Muscle layer of duodenum (tissue), 2 donors: Measurements from ENCODE around the gene GNAL.

Experiments
- H3K27ac ChIP-seq: one replicate; pipeline ENCODE4 v1.7.0; 2013; ENCODE audit warnings: mild to moderate bottlenecking, low read length
- H3K27me3 ChIP-seq: one replicate; pipeline ENCODE4 v1.7.0; 2013; ENCODE audit warnings: low read depth, mild to moderate bottlenecking, control low read depth, low read length
- H3K36me3 ChIP-seq, 2 donors: one replicate each; pipeline ENCODE4 v1.7.0; 2013; ENCODE audit warnings: low read length in 2 of 2, control low read depth in 1 of 2, mild to moderate bottlenecking in 1 of 2; ENCODE audit not compliant: insufficient read depth in 2 of 2, control insufficient read depth in 1 of 2
- H3K4me1 ChIP-seq, 2 donors: one replicate each; pipeline ENCODE4 v1.7.0; 2013; ENCODE audit warnings: low read length in 2 of 2, mild to moderate bottlenecking in 2 of 2, control low read depth in 1 of 2, moderate library complexity in 1 of 2; ENCODE audit not compliant: insufficient read depth in 2 of 2, control insufficient read depth in 1 of 2
- H3K4me3 ChIP-seq, 2 donors: one replicate each; pipeline ENCODE4 v1.7.0; 2013; ENCODE audit warnings: low read length in 2 of 2, low read depth in 1 of 2, mild to moderate bottlenecking in 1 of 2
- H3K9me3 ChIP-seq, 2 donors: one replicate each; pipeline ENCODE4 v1.7.0; 2013; ENCODE audit warnings: low read length in 2 of 2, control low read depth in 1 of 2, mild to moderate bottlenecking in 1 of 2; ENCODE audit not compliant: control insufficient read depth in 1 of 2
- donor health status: healthy.

Gene GNAL

DNA sequence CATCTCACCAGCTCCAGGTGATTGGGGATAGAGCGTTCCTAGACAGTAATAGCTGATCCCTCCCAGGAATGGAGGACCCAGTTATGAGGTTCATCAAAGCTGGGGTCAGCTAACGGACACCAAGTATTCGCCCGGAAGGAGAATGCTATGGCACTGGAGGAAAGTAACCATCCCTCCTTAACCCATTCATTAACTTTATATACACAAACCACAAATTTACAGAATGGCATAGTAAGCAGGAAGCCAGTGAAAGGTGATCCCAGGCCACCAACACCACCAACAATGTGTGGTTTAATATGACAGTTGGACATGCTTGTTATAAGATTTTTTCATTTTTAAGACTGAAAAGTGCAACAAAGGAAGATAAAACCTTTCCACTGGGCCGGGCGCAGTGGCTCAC, 106.9 kb downstream of the GNAL start:
- H3K27ac ChIP-seq, result no peak overlapping the region
- no peaks in the 10 kb centered on the region for H3K9me3 ChIP-seq
- no peak overlapping the region for H3K4me3 ChIP-seq
- no peaks in the 10 kb centered on the region for H3K27me3 ChIP-seq
- H3K4me1 ChIP-seq, result no peaks in the 10 kb centered on the region
- H3K36me3 ChIP-seq, result no peaks in the 10 kb centered on the region

DNA sequence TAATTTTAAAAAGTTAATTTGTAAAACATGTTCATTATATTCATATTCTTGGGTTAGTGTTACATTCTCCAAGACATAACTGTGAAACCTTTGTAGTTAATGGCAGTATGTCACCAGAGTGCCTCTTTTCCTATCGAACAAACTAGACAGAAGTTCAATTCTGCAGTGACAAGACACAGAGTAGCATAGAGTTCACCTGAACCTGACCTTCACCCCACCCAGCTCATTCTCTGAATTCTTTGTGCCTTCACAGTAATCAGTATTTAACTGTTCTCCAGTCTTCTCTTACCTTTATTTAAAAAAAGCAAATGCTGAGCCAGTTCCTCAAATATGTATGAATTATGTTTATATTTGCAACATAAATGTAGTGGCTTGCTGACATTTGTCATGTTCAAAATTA, 109.2 kb downstream of the GNAL start:
- Histone ChIP-seq H3K4me3 (no peak overlapping the region), H3K27ac (no peak overlapping the region), H3K9me3 (no peaks in the 10 kb centered on the region), H3K27me3 (no peaks in the 10 kb centered on the region), H3K4me1 (no peaks in the 10 kb centered on the region), H3K36me3 (no peaks in the 10 kb centered on the region)

DNA sequence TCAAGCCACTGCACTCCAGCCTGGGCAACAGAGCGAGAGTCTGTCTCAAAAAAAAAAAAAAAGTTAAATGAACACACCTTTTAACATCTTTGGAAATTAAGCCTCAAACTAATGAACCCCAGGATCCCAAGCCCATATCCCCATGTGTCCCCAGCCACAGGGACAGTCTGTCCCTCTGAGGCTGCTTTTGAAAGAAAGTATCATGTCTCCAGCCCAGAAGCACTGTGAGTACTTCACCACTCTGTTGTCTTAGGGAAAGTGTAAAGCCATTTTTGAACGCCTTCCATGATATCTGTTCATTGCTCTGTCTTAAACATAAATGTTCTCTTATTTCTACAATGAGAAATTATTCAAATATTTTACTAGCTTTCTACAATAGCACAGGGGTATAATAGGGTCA, 110.0 kb downstream of the GNAL start:
- Histone ChIP-seq H3K27me3 (no peaks in the 10 kb centered on the region), H3K4me1 (no peaks in the 10 kb centered on the region), H3K27ac (no peak overlapping the region), H3K36me3 (no peaks in the 10 kb centered on the region), H3K9me3 (no peaks in the 10 kb centered on the region), H3K4me3 (no peak overlapping the region)

DNA sequence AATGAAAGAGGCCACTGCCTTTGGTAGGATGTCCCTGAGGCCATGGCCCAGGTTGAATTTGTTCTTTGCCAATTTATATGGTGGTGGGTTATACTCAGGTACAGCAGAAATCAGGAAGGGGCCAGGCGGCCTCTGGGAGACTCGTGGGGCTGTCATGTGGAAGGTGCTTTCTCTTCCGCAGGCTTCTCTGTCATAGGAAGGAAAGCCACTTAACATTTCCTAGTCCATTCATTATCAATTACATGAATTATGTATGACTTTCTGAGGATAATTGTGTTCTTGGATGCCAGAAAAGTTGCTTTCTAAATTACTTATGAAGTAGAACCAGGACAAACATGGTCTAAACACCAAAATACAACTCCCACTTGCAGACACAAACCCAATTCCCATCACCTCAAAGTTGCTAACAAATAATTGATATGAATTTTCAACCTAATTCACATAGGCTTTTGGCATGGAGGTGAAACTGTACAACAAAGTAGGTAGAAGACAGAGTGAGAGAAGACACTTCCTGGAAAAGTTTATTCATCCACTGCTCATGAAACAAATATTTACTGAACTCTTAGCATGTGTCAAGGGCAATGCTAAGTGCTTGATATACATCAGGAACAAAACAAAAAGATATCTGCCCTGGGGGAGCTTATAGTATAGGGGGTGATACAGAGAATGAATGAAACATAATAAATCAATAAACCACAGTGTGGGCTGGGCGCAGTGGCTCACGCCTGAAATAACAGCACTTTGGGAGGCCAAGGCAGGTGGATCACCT, 111.7 kb downstream of the GNAL start:
- Histone ChIP-seq H3K27me3 (no peaks in the 10 kb centered on the region), H3K27ac (no peak overlapping the region), H3K9me3 (no peaks in the 10 kb centered on the region), H3K36me3 (no peaks in the 10 kb centered on the region), H3K4me1 (no peaks in the 10 kb centered on the region), H3K4me3 (no peak overlapping the region)

DNA sequence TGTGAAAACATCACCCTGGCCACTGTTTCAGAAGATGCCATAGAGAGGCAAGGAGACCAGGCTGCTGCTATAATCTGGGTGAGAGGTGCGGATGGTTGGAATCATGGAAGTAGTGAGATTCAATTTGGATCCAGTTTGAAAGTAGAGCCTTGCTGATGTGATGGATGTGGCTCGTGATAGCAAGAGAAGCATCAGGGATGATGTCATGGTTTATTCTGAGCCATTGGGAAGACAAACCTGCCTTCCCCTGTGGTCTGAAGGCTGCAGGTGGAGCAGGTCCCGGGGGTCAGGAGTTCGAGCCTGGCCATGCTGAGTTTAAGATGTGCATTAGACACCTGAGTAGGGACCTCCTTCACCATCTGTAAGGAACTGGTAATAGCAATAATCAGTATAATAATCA, 112.5 kb downstream of the GNAL start:
- no peaks in the 10 kb centered on the region for H3K4me1 ChIP-seq
- H3K27ac ChIP-seq, result no peak overlapping the region
- no peak overlapping the region for H3K4me3 ChIP-seq
- no peaks in the 10 kb centered on the region for H3K36me3 ChIP-seq
- no peaks in the 10 kb centered on the region for H3K9me3 ChIP-seq
- no peaks in the 10 kb centered on the region for H3K27me3 ChIP-seq

DNA sequence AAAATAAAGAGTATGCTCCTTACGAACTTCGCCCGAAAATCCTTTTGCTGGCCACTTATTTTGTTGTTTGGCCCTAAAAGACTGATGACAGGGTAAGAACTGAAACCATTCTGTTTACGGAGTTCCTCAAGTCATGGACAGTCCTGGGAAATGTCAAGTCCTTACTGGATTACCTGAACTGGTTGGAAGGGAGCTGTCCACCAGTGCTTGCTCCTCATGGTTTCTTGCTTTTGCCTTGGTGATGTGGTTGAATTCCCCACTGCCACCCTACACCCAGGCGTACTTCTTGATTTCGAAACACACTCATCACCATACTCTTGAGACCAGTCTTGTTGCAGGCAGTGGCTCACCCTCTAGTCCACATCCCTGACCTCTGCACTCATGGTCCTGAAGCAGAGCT, 113.1 kb downstream of the GNAL start:
- Histone ChIP-seq H3K4me3 (no peak overlapping the region), H3K9me3 (no peaks in the 10 kb centered on the region), H3K27me3 (no peaks in the 10 kb centered on the region), H3K27ac (no peak overlapping the region), H3K4me1 (no peaks in the 10 kb centered on the region), H3K36me3 (no peaks in the 10 kb centered on the region)

DNA sequence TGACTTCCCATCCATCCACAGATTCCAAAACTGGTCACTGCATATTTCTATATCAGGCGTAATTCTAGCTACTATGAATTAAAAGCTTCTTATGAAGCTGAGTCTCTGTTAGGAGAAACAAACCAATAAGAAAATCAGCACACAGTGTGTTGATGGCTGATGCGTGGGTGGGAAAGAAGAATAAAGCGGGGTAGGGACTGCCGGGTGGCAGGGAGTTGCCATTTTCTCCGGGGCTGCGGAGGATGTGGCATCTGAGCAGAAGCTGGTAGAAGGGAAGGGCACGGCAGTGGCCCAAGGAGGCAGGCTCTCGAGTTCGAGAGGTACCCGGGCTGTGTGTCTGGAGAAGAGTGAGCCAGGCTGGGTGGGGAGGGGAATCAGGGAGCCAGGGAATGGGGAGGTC, 113.5 kb downstream of the GNAL start:
- no peaks in the 10 kb centered on the region for H3K36me3 ChIP-seq
- no peaks in the 10 kb centered on the region for H3K9me3 ChIP-seq
- H3K4me1 ChIP-seq, result no peaks in the 10 kb centered on the region
- no peak overlapping the region for H3K27ac ChIP-seq
- H3K27me3 ChIP-seq, result no peaks in the 10 kb centered on the region
- H3K4me3 ChIP-seq, result no peak overlapping the region

DNA sequence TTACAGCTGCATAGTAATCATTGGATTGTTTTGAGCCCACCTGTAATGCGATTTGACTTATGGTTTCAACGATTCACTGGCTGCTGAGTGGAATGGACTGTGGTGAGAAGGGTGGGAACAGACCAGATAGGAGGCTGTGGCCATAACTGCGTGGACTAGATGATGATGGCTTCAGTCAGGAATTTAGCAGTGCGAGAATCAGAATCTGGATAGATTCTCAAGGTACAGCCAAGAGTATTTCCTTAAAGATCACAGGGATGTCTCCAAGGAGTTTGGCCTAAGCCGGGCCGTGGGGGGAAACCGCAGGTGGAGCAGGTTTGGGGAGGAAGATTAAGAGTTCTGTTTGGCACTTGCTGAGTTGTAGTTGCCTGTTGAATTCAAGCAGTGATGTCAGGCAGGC, 118.2 kb downstream of the GNAL start:
- Histone ChIP-seq H3K36me3 (no peaks in the 10 kb centered on the region), H3K9me3 (no peaks in the 10 kb centered on the region), H3K27ac (no peak overlapping the region), H3K4me1 (no peaks in the 10 kb centered on the region), H3K27me3 (no peaks in the 10 kb centered on the region), H3K4me3 (no peak overlapping the region)

DNA sequence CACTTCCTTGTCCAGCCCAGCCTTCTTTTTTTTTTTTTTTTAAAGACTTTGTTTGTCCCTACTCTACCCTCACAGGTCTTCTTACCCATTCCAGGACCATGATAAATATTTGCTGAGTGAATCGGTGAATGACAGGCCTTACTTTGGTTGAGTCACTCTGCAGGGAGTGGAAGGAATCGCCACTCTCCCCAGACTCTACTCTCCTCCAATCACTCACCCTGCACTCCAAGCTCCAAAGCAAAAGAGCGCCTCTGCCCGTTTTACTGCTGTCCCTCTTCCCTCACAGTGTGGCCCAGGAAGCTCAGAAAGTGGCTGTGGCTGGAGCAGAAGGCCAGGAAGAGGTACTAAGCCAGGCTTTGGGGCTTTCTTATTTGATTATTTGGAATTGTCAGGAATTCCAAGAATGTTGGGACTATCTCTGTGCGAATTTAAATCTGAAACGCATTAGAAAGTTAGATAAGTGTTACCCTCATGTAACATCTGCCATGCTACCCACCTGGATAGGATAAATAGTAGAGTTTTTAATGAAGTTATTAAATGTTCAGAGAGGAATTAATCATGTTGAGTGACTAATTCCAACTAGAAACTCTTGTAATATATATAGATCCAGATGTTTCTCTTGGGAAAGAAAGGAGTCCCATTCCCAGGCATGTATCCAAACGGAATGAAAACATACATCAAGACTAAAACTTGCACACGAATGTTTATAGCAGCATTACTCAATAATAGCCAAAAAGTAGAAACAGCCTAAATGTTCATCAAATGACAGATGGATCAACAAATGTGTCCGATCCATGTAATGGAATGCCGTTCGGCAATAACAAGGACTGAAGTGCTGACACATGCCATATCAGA, 119.2 kb downstream of the GNAL start:
- H3K4me1 ChIP-seq, result no peaks in the 10 kb centered on the region
- no peaks in the 10 kb centered on the region for H3K27me3 ChIP-seq
- H3K36me3 ChIP-seq, result no peaks in the 10 kb centered on the region
- no peaks in the 10 kb centered on the region for H3K9me3 ChIP-seq
- no peak overlapping the region for H3K4me3 ChIP-seq
- H3K27ac ChIP-seq, result no peak overlapping the region

DNA sequence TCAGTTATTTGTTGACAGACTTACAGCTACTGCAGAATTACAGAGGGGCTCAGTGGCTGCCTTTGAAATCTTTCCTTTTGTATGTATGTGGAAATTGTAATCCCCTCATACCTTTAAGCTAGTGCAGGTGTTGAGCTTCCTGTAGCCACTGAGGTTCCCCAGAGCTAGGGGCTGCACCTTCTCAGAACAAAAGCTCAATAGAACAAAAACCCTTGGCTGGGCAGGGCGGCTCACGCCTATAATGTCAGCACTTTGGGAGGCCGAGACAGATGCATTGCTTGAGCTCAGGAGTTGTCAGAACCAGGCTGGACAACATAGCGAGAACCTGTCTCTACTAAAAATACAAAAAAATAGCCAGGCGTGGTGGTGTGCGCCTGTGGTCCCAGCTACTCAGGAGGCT, 120.8 kb downstream of the GNAL start:
- no peaks in the 10 kb centered on the region for H3K36me3 ChIP-seq
- H3K9me3 ChIP-seq, result no peaks in the 10 kb centered on the region
- H3K4me1 ChIP-seq, result no peaks in the 10 kb centered on the region
- no peaks in the 10 kb centered on the region for H3K27me3 ChIP-seq
- H3K4me3 ChIP-seq, result no peak overlapping the region
- H3K27ac ChIP-seq, result no peak overlapping the region

DNA sequence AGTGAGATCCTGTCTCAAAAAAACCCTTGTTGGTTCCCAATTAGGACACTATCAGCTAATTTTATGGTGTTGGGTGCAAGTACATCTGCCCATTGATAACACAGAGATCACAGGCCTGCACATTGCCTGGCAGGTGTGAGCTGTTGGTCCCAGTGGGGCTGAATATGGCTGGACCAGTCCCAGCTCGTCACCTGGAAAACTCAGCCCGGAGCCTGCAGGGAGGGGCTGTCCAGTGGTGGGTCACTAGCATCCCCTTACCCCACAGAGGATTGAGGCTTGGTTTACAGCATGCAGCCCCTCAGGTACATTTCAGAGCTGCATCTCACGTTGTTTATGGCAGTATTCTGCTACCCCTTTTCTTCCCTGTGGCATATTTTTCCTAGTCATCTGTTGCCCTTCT, 121.3 kb downstream of the GNAL start:
- H3K4me3 ChIP-seq, result no peak overlapping the region
- H3K4me1 ChIP-seq, result no peaks in the 10 kb centered on the region
- no peaks in the 10 kb centered on the region for H3K27me3 ChIP-seq
- H3K9me3 ChIP-seq, result no peaks in the 10 kb centered on the region
- H3K27ac ChIP-seq, result no peak overlapping the region
- H3K36me3 ChIP-seq, result no peaks in the 10 kb centered on the region
